SK-N-SH (cell line): ENCODE measurements around the gene TMX4.
A peak's percentile ranks its signal among the peaks of the same experiment; 100 is the strongest.

Experiments
- CHD2 ChIP-seq: fragments of 150-350 bp; IDR thresholded peaks from 2 replicates; pipeline ENCODE4 v1.6.1; 2018; ENCODE audit warnings: low read length; ENCODE audit not compliant: partially characterized antibody
- ELF1 ChIP-seq: IDR thresholded peaks from 2 replicates; pipeline ENCODE4 v1.4.0; 2012
- GABPA ChIP-seq: IDR thresholded peaks from 2 replicates; pipeline ENCODE4 v1.4.0; 2012; ENCODE audit warnings: low read depth, mild to moderate bottlenecking
- POLR2AphosphoS5 ChIP-seq: IDR thresholded peaks from 2 replicates; pipeline ENCODE4 v1.6.1; 2012; ENCODE audit warnings: low read depth, low read length
- TF ChIP-seq, protein P1 (sequence below): IDR thresholded peaks from 2 replicates; pipeline ENCODE4 v1.4.0; 2012; ENCODE audit warnings: low read depth, borderline replicate concordance
- TF ChIP-seq, protein P2 (sequence below): fragments of 200-600 bp; sonication (generic); IDR thresholded peaks from 2 replicates; pipeline ENCODE4 v1.6.1; 2017; ENCODE audit warnings: antibody characterized with exemption, mild to moderate bottlenecking, moderate library complexity
- TF ChIP-seq, protein P3 (sequence below): IDR thresholded peaks from 2 replicates; pipeline ENCODE4 v1.6.1; 2012; ENCODE audit warnings: mild to moderate bottlenecking, low read depth, low read length, moderate library complexity

DNA sequence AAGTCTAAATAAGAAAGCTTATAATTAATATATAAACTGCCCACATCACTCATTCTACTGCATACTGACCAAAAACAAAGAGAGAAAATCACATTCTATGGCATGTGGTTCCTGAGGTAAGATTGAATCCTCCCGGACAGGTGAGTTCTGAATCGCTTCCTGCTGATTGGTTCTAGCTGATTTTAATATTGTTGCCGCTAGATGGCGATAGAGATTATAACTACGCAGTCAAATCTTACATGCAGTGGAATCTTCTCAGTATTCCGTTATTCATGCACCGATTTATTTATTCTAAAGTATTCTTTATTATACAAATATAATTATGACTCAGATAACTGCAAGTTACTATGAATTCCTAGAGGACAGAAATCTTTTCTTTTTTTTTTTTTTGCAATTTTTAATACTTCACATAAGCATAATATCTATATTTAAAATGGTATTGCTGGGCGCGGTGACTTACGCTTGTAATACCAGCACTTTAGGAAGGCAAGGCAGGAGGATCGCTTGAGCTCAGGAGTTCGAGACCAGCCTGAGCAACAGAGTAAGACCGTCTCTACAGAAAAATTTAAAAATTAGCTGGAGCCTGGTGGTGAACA, 24.2 kb upstream of the TMX4 start:
- TF ChIP-seq, protein P1, sequence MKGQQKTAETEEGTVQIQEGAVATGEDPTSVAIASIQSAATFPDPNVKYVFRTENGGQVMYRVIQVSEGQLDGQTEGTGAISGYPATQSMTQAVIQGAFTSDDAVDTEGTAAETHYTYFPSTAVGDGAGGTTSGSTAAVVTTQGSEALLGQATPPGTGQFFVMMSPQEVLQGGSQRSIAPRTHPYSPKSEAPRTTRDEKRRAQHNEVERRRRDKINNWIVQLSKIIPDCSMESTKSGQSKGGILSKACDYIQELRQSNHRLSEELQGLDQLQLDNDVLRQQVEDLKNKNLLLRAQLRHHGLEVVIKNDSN, result no peak
- no peak for TF ChIP-seq CHD2
- no peak for TF ChIP-seq ELF1
- TF ChIP-seq, protein P2, sequence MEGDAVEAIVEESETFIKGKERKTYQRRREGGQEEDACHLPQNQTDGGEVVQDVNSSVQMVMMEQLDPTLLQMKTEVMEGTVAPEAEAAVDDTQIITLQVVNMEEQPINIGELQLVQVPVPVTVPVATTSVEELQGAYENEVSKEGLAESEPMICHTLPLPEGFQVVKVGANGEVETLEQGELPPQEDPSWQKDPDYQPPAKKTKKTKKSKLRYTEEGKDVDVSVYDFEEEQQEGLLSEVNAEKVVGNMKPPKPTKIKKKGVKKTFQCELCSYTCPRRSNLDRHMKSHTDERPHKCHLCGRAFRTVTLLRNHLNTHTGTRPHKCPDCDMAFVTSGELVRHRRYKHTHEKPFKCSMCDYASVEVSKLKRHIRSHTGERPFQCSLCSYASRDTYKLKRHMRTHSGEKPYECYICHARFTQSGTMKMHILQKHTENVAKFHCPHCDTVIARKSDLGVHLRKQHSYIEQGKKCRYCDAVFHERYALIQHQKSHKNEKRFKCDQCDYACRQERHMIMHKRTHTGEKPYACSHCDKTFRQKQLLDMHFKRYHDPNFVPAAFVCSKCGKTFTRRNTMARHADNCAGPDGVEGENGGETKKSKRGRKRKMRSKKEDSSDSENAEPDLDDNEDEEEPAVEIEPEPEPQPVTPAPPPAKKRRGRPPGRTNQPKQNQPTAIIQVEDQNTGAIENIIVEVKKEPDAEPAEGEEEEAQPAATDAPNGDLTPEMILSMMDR, result peak; percentile 81
- no peak for TF ChIP-seq GABPA
- TF ChIP-seq, protein P3, sequence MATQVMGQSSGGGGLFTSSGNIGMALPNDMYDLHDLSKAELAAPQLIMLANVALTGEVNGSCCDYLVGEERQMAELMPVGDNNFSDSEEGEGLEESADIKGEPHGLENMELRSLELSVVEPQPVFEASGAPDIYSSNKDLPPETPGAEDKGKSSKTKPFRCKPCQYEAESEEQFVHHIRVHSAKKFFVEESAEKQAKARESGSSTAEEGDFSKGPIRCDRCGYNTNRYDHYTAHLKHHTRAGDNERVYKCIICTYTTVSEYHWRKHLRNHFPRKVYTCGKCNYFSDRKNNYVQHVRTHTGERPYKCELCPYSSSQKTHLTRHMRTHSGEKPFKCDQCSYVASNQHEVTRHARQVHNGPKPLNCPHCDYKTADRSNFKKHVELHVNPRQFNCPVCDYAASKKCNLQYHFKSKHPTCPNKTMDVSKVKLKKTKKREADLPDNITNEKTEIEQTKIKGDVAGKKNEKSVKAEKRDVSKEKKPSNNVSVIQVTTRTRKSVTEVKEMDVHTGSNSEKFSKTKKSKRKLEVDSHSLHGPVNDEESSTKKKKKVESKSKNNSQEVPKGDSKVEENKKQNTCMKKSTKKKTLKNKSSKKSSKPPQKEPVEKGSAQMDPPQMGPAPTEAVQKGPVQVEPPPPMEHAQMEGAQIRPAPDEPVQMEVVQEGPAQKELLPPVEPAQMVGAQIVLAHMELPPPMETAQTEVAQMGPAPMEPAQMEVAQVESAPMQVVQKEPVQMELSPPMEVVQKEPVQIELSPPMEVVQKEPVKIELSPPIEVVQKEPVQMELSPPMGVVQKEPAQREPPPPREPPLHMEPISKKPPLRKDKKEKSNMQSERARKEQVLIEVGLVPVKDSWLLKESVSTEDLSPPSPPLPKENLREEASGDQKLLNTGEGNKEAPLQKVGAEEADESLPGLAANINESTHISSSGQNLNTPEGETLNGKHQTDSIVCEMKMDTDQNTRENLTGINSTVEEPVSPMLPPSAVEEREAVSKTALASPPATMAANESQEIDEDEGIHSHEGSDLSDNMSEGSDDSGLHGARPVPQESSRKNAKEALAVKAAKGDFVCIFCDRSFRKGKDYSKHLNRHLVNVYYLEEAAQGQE, result no peak
- TF ChIP-seq POLR2AphosphoS5, result no peak
